ENCODE results near the gene PDRG1. TPM values are rescaled to one million over a fixed set of nuclear protein-coding genes. Genes with fewer than 3 reads are reported as not detected.
A peak's percentile ranks its signal among the peaks of the same experiment; 100 is the strongest.

The PDRG1 gene
- total and polyA plus RNA-seq, 8 donors = 3.6 to 12.0 (median 5.6) TPM

GRCh38 chr20:31906001-31906400 lies 45.8 kb downstream of the PDRG1 start:
- no peak for DNase-seq
- Histone ChIP-seq H3K4me3 (no peak overlapping the region), H3K9me3 (no peaks in the 10 kb centered on the region), H3K27me3 (no peaks in the 10 kb centered on the region), H3K36me3 (no peaks in the 10 kb centered on the region), H3K4me1 (no peaks in the 10 kb centered on the region), H3K27ac (no peak overlapping the region)
- ATAC-seq = no peak
- WGBS, 2 donors = 73 to 76% methylated on average over 5 of the region's 5 CpGs
- TF ChIP-seq, protein P1, sequence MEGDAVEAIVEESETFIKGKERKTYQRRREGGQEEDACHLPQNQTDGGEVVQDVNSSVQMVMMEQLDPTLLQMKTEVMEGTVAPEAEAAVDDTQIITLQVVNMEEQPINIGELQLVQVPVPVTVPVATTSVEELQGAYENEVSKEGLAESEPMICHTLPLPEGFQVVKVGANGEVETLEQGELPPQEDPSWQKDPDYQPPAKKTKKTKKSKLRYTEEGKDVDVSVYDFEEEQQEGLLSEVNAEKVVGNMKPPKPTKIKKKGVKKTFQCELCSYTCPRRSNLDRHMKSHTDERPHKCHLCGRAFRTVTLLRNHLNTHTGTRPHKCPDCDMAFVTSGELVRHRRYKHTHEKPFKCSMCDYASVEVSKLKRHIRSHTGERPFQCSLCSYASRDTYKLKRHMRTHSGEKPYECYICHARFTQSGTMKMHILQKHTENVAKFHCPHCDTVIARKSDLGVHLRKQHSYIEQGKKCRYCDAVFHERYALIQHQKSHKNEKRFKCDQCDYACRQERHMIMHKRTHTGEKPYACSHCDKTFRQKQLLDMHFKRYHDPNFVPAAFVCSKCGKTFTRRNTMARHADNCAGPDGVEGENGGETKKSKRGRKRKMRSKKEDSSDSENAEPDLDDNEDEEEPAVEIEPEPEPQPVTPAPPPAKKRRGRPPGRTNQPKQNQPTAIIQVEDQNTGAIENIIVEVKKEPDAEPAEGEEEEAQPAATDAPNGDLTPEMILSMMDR (IDR thresholded peaks at IDR 0.05) = no peak
- FAIRE-seq = no peak
- intact Hi-C loops (cut with DNase I) = no loop called here

GRCh38 chr20:31903627-31904386 lies 48.0 kb downstream of the PDRG1 start:
- Histone ChIP-seq H3K27ac (no peak overlapping the region), H3K9me3 (no peaks in the 10 kb centered on the region), H3K27me3 (no peaks in the 10 kb centered on the region), H3K36me3 (no peaks in the 10 kb centered on the region), H3K4me1 (no peaks in the 10 kb centered on the region), H3K4me3 (no peak overlapping the region)
- TF ChIP-seq, protein P1 (IDR thresholded peaks at IDR 0.05) = no peak
- WGBS, 2 donors = 52% methylated on average over 1 of the region's 1 CpG
- intact Hi-C loops (cut with DNase I) = no loop called here
- DNase-seq (no peak), FAIRE-seq (no peak), ATAC-seq (no peak)

- FAIRE-seq (no peak), DNase-seq (no peak), ATAC-seq (no peak)
- H3K4me3 ChIP-seq = no peak overlapping the region
- TF ChIP-seq, protein P1 (IDR thresholded peaks at IDR 0.05) = no peak
- no peaks in the 10 kb centered on the region for H3K9me3 ChIP-seq
- intact Hi-C loops (cut with DNase I) = no loop called here
- no peaks in the 10 kb centered on the region for H3K4me1 ChIP-seq
- H3K27ac ChIP-seq = no peak overlapping the region
- H3K36me3 ChIP-seq = no peaks in the 10 kb centered on the region
- 73 to 84% methylated on average over 6 of the region's 6 CpGs for WGBS, 2 donors
- no peaks in the 10 kb centered on the region for H3K27me3 ChIP-seq
Observed at GRCh38 chr20:31901615-31902014, 50.2 kb downstream of the PDRG1 start.

- TF ChIP-seq, protein P1 (IDR thresholded peaks at IDR 0.05) = no peak
- 70 to 75% methylated on average over 9 of the region's 9 CpGs for WGBS, 2 donors
- no peak for ATAC-seq
- no peaks in the 10 kb centered on the region for H3K27me3 ChIP-seq
- no peak overlapping the region for H3K27ac ChIP-seq
- no peak for DNase-seq
- H3K4me3 ChIP-seq = no peak overlapping the region
- H3K36me3 ChIP-seq = no peaks in the 10 kb centered on the region
- intact Hi-C loops (cut with DNase I) = no loop called here
- no peaks in the 10 kb centered on the region for H3K9me3 ChIP-seq
- H3K4me1 ChIP-seq = no peaks in the 10 kb centered on the region
- FAIRE-seq = no peak
Observed at GRCh38 chr20:31897541-31897940, 54.3 kb downstream of the PDRG1 start.

GRCh38 chr20:31896049-31896448 lies 55.8 kb downstream of the PDRG1 start:
- TF ChIP-seq, protein P1 (IDR thresholded peaks at IDR 0.05) = no peak
- no peaks in the 10 kb centered on the region for H3K9me3 ChIP-seq
- H3K27ac ChIP-seq = peak overlapping the region in 1 of 4 donors; percentile 44
- 80 to 87% methylated on average over 9 of the region's 9 CpGs for WGBS, 2 donors
- H3K36me3 ChIP-seq = no peaks in the 10 kb centered on the region
- ATAC-seq = no peak
- no peak for FAIRE-seq
- H3K27me3 ChIP-seq = no peaks in the 10 kb centered on the region
- intact Hi-C loops (cut with DNase I) = no loop called here
- no peak for DNase-seq
- H3K4me3 ChIP-seq = no peak overlapping the region
- no peaks in the 10 kb centered on the region for H3K4me1 ChIP-seq

All from pancreas (tissue), 10 donors.